Measurements from ENCODE around the gene GALNT5. TPM values are rescaled to one million over a fixed set of nuclear protein-coding genes. Genes with fewer than 3 reads are reported as not detected.

GALNT5 gene
- total and polyA plus RNA-seq, 2 donors (not counting 3 experiments of a cell fraction or from before 2014, with no cell fraction given) = not detected

DNA sequence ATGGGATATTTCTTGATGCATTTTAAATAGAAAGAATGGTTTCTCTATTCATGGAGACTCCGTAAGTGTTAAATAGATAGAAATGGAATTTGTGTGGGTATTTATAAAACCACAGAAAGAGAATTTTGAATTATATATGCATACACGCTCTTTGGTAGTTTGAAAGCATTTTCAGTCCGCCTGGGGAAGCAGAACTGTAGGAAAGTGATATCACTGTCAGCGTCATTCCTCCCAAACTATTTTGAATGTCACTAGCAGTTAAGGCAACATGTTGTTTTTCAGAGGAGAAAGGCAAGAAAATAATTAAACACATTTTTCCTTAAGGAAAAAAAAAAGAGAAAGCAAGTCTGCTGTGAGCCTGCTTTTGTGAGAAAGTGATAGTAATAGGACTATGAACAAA lies 76.8 kb downstream of the GALNT5 start:
- no peak for TF ChIP-seq GATA2 (IDR thresholded peaks at IDR 0.05; ENCODE audit: insufficient read depth, insufficient read length, low read depth, low read length)
- TF ChIP-seq POLR2AphosphoS5 (IDR thresholded peaks at IDR 0.05; ENCODE audit: insufficient read depth, low read depth, low read length) = no peak
- no peak for TF ChIP-seq MYC (IDR thresholded peaks at IDR 0.05; ENCODE audit: low read depth, low read length)
- no peak for TF ChIP-seq FOS (IDR thresholded peaks at IDR 0.05; ENCODE audit: borderline replicate concordance, insufficient read depth, low read length)
- TF ChIP-seq JUN (IDR thresholded peaks at IDR 0.05; ENCODE audit: borderline replicate concordance, insufficient read depth, insufficient read length, low read depth) = no peak
- TF ChIP-seq POLR2A (IDR thresholded peaks at IDR 0.05; ENCODE audit: low read depth, low read length) = no peak
- TF ChIP-seq, protein P1, sequence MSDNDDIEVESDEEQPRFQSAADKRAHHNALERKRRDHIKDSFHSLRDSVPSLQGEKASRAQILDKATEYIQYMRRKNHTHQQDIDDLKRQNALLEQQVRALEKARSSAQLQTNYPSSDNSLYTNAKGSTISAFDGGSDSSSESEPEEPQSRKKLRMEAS (IDR thresholded peaks at IDR 0.05; ENCODE audit: insufficient read depth, insufficient read length) = no peak
- TF ChIP-seq, protein P2, sequence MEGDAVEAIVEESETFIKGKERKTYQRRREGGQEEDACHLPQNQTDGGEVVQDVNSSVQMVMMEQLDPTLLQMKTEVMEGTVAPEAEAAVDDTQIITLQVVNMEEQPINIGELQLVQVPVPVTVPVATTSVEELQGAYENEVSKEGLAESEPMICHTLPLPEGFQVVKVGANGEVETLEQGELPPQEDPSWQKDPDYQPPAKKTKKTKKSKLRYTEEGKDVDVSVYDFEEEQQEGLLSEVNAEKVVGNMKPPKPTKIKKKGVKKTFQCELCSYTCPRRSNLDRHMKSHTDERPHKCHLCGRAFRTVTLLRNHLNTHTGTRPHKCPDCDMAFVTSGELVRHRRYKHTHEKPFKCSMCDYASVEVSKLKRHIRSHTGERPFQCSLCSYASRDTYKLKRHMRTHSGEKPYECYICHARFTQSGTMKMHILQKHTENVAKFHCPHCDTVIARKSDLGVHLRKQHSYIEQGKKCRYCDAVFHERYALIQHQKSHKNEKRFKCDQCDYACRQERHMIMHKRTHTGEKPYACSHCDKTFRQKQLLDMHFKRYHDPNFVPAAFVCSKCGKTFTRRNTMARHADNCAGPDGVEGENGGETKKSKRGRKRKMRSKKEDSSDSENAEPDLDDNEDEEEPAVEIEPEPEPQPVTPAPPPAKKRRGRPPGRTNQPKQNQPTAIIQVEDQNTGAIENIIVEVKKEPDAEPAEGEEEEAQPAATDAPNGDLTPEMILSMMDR (IDR thresholded peaks at IDR 0.05; ENCODE audit: extremely low read depth in 1 of 2, insufficient read depth in 1 of 2, low read depth in 1 of 2, low read length in 2 of 2) = no peak
- TF ChIP-seq EZH2 (IDR thresholded peaks at IDR 0.05; ENCODE audit: borderline replicate concordance, low read depth, low read length, severe bottlenecking) = no peak
- H3K4me3 ChIP-seq (replicated peaks in 1 of 3; ENCODE audit: insufficient read depth in 1 of 3, low read depth in 1 of 3, low read length in 3 of 3) = no peak overlapping the region
- H3K79me2 ChIP-seq (ENCODE audit: control insufficient read depth, insufficient read depth, low read length) = no peaks in the 10 kb centered on the region
- no peak overlapping the region for H3K27ac ChIP-seq (ENCODE audit: insufficient read depth, low read depth, low read length)
- no peak overlapping the region for H3K4me2 ChIP-seq (ENCODE audit: insufficient read depth, low read length)
- no peaks in the 10 kb centered on the region for H3K36me3 ChIP-seq (ENCODE audit: control insufficient read depth in 2 of 2, extremely low read depth in 1 of 2, insufficient read depth in 2 of 2, low read length in 2 of 2)
- H3K9me1 ChIP-seq (replicated peaks; ENCODE audit: control insufficient read depth, extremely low read depth, insufficient read depth, low read length) = no peaks in the 10 kb centered on the region
- no TSS peak for BruUV-seq (replicated peaks)
- H4K20me1 ChIP-seq (replicated peaks; ENCODE audit: control insufficient read depth, extremely low read depth, insufficient read depth, low read length) = no peaks in the 10 kb centered on the region
- ChIA-PET POLR2A (no interaction called here), CTCF (interaction anchor here (4.1 to 15.2 kb wide), 4 partner anchors 10 to 1962 kb away, joined by 22 to 249 read pairs (median 91); partner anchors contain the start of gene ERMN)
- DNase-seq (ENCODE audit: low read depth, low spot score) = no peak
- intact Hi-C loops (cut with micrococcal nuclease) = no loop called here
- H3K4me1 ChIP-seq (ENCODE audit: control insufficient read depth, extremely low read depth, insufficient read depth, low read length) = no peaks in the 10 kb centered on the region
- no peak overlapping the region for H3K9ac ChIP-seq (replicated peaks; ENCODE audit: extremely low read depth, insufficient read depth, low read length)
- dilution Hi-C loops (cut with MboI; ENCODE audit: extremely low pct_ligation_motif_present, low sequenced_read_pairs) = no loop called here
- no peak for FAIRE-seq
- H3K9me3 ChIP-seq (replicated peaks; ENCODE audit: control insufficient read depth, insufficient read depth, low read length) = no peaks in the 10 kb centered on the region
- no peak overlapping the region for H2AFZ ChIP-seq (ENCODE audit: low read depth, low read length)
- H3K27me3 ChIP-seq (ENCODE audit: control insufficient read depth in 2 of 2, insufficient read depth in 2 of 2, low read length in 2 of 2) = no peaks in the 10 kb centered on the region
